NOMO-1 treated with dmso at 0.1 percent for 144 hours (cell line): Measurements from ENCODE around the gene LITAFD.

Experiments
- DNase-seq: peaks from one replicate; lab custom pipeline; 2025; ENCODE audit not compliant: unreplicated experiment; lab: John Stamatoyannopoulos, UW

The LITAFD gene

DNA sequence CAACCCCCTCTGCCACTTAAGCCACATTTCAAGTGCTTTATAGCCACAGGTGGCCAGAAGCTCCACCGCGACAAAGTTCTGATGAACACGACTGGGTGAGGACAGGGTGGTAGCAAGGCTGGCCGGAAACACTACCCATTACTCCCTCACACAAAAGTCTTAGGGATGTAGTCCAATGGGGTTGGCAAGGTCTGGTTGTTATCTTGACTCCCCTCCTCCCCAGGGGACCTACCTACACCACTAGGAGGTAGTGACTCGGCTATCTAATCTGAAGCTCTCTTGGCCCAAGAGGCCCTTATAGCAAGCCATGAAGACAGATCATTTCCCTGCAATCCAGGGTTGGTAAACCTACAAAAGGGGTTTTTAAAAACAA lies 8.4 kb downstream of the LITAFD start:
- no peak for DNase-seq

DNA sequence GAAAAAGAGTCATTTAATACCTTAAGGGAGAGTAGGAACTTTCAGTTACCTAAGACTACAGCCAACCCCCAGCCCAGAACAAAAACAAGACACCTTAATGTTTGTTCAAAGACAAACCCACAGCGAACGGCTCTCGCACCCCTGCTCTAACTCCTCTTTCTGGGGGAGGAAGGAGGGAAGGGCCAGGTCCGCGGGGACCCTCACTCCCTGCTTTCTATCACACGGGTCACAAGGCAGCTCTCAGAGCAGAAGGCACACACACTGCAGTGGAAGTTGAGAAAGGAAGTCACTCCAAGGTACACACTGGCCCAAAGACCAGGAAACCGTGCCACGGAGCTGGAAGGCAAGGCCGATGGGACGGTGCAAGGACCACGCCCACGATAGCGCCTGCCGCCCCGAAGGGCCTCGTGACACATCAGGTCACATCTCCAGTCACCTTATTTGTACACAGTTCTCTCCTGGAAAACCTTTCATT lies 10.0 kb downstream of the LITAFD start:
- DNase-seq, result no peak

DNA sequence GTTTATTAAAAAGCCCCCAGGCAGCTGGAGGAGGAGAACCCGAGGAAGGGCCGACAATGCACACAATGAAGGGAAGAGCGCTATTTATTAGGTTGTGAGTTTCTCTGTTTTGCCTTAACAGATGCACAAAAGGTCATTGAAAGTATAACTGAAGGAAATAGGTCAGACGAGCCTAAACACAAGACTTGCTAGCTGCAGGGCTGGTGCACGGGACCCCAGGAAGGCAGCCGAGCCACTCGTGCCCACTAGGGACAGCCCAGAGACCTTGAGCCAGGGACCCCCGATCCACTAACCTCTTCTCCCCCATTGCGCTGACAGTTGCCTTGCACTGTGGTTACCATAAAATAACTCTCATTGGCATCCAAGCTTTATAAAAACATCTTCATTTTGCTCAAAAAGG lies 11.3 kb downstream of the LITAFD start:
- no peak for DNase-seq

DNA sequence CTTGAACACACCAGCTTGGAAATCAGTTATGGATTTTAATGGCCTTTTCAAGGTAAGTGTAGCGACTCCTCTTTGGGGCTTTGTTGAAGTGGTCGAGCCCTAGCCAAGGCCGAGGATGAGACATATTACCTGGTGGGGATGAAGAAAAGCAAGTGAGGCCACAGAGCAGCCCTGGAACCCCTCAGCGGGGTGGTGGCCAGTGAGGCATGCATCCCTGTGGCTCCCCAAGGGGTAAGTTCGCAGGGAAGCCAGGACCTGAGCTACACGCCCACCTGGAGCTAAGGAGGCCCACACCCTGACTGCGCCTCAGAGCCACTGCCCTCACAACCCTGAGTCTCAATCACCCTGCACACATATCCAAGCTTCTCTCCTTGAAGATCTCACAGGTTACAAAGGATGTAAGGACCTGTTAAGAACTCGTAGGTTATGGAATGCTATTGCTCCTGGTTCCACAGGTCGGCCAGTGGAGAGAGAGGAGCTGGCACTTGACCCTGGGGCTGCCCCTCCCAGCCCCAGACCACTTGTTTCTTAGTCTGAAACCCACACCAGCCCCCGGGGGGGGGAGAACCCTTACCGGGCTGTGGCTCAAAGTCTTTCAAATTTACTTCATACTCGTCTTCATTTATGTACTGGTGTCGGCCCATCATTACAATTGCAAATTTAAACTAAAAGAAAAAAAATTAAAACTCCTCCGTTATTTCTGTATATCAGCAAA lies 12.0 kb downstream of the LITAFD start:
- no peak for DNase-seq

DNA sequence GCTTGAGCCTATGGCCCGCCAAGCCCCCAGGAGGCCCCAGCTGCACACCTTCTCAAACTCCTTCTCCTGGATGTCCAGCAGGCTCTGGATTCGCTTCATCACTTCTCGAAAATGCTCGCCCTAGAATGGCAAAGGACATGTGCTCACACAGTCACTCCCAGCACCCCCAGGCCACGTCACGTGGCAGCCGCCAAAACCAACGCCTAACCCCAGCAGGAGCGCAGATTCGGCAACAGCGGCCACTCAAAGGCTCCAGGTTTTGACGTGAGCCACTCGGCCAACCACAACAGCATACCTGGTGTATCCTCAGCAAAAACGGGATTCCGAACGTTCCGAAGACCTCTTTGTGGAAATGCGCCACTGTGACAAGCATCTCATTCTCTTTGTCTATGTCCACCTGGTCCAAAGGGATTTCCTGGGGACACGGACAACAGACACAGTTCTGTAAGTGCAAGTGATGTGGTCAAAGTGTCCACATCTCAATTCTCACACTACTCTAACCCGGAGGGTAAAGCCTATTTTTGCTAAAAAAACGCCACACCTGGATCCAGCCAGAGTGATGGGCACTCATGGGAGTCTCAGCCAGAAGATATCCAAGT lies 12.7 kb downstream of the LITAFD start:
- DNase-seq, result no peak

DNA sequence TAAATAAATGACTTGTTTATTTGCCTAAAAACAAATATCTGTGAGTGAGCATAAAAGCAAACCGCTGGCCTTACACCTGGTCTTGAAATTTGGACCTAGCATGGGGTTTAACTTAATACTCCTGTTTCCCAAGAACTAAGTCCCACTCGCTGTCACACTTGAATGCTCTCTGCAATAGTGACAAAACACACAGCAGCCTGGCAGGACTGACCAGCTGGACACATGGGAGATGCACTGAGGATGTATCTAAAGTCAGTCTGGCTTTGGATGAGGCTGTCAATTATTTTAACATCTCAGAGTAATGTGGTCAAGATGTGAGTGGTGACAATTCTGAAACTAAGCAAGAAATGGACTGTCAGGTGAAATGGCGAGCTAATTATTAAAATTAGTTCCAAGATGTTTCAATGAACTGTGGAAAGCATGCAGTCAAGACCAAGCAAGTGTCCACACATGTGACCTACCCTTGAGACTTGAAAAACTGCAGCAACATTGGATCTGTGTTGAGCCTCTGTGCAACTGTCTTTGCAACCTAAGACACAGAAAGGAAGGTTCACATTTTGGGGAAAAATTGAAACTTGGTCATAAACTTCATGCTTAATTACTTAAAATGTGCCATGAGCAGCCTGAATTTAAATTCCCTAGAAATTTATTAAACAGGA lies 16.6 kb downstream of the LITAFD start:
- no peak for DNase-seq

DNA sequence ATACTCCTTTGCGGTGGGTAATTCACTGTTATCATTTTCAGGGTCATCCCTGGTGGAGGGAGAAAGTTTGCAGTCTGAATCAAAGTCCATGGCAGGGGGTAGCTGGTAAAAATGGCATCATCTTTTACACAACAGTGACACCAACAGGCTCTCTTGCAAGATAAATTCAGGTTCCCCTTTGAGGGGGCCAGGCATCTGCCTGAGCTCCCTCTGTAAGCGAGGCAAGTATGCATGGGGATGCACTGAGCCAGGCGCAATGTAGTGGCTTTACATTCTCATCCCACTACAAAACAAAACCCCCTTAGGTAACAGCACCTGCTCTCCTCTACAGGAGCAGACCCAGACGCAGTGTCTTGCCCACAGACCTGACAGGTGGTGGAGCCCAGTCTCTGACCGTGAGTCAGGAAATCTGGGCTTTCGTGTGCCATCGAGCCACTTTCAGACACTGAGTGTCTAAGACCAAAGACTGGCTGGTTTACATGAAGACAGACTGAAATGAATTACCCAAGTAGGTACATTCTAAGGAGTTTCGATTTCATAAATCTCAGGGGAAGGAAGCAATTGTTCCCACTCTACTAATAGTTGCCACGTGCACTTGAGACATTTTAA lies 17.7 kb downstream of the LITAFD start:
- no peak for DNase-seq

DNA sequence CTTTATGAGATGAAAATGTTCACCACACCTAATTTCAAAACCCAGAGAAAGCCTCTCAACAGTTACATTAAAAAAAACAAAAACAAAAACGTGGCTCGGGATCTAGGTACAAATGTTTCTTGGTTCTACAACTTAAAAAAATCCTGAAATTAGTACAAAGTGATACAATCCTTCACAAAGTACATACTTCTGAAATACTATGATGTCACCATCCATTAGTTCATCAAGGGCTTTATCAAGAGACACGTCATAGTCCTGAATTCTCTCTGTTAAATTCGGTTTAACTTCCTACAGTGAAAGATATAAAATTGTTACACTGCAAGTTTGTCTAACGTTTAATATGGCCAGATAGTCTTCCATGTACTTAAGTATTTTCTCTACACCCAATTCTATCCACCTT lies 18.2 kb downstream of the LITAFD start:
- DNase-seq, result no peak

DNA sequence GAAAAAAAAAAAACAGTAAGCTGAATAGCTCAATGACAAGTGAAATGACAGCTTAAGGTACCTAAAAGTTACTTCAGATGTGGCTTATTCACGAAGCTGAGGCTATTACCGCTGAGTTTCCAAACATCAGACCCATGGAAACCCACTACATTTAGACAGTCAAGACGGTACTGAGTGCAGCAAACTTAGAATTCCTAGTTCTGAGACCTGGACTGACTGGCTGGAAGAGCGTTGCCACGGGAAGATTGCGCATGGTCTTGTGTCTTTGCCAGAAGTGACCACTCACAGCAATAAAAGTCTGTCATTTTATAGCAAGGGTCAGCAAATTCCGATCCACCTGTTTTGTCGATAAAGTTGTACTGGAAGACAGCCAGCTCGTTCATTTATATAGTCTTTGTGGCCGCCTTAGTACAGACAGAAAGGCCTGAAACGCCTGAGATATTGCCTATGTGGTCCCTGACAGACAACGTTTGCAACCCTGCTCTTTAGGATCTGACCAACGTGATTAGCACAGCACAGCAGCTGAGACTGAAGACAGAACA lies 19.2 kb downstream of the LITAFD start:
- no peak for DNase-seq

DNA sequence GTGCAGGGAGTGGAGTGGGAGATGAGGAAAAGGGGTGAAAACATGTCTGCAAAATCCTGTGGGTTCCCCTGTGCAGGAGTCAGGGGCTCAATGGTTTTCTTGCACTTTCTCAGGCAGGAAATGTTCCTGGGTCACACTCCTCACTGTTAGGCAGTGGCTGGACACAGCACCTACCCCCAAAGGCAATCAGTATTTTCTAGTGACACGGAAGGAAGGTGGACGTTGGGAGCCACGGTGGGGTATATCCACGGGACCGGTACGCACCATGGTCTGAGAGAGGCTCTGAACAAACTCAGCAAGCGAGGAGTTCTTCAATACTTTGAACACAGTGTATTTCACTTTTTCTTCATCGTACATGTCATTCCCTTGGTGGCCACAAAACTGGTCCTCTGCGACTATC lies 20.9 kb downstream of the LITAFD start:
- no peak for DNase-seq

DNA sequence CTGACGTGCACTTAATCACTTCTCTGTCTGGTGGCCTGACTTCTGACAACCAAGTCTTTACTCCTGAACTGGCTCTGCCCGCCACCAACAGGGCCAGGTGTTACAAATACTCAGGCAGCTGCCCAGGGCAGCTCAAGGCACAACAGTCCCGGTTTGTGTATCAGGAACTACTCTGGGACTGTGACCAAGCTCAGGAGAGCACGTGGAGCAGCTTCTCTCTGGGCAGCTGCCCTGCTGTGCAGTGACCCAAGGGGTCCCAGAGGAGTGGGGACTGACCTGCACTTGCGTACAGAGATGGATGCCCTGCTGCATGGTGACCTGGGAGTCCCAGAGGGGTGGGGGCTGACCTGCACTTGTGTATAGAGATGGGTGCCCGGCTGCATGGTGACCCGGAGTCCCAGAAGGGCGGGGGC lies 21.9 kb downstream of the LITAFD start:
- no peak for DNase-seq

DNA sequence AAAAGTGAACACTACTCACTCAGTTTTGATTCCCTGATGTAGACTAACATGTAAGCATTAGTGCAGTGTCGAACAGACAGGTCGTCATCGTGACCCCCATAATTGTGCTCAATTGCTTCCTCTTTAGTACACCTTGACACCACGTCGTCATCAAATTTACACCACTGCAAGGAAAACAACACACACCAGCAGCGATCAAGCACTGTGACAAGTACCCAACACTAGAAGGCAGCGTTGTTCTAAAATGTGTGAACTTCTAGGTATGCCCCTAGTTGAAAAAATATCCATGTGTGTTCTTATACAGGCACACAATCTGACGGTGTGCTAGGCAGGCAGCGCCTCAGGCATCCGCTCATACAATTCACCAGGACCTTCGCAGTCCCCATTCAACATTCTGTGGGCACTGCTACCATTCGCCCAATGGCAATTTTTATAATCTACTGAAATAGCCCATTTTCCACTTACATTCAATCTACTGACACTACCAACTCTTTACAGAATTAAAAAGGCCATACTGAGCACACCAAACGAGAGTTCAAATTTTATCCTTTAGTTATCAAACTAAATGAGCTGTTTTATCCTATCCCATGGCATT lies 23.1 kb downstream of the LITAFD start:
- no peak for DNase-seq

DNA sequence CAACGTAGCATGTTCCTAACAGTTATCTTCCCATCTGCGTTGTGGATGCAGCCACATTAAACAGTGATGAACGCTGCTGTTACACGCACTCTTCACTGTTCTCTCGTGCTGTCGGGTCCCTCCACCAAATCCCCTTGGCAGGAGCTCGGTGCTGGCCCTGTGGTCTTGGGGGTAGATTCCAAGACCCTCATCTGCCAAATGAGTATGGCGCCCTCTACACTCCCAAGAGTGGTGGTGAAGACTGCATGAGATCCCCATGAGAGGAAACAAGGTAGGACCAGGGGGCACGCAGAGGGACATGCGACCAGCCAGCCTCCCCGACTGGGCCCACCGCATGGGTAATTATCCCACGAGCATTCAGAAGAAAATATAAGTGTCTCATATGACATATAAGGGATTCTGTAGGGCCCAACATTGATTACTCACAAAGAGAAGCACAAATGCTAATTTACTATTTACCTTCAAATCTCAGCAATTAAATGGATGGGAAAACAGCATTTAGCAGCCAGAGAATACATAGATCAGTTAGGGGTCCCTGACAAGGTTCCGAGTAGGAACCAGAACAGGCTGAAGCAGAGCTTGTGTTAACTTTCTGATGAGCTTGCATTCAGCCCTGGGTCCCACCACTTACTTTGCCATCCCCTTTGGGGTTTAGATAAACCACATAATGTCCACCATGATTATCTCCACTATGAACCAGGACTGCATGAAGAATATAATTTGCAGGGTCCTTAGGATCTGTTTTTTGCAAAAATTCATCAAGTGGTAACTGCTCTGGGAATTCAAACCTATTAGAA lies 23.8 kb downstream of the LITAFD start:
- DNase-seq, result no peak

DNA sequence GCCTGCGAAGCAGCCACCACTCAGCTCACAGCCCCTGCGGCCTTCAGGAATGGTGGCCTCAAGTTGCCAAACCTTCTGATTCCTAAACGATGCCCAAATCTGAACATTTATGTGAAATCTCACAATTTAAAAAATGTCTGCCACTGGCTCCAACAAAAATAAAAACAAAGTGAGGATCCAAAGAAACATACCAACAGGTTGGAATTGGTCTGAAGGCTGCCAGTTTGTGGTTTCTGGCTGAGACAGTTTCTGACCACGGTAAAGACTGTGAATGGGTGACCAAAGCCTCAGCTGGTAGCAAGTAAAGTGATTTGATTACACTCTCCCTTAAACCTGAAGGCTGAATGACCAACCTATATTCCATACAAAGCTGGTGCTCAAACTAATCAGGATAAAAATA lies 24.9 kb downstream of the LITAFD start:
- DNase-seq, result no peak

DNA sequence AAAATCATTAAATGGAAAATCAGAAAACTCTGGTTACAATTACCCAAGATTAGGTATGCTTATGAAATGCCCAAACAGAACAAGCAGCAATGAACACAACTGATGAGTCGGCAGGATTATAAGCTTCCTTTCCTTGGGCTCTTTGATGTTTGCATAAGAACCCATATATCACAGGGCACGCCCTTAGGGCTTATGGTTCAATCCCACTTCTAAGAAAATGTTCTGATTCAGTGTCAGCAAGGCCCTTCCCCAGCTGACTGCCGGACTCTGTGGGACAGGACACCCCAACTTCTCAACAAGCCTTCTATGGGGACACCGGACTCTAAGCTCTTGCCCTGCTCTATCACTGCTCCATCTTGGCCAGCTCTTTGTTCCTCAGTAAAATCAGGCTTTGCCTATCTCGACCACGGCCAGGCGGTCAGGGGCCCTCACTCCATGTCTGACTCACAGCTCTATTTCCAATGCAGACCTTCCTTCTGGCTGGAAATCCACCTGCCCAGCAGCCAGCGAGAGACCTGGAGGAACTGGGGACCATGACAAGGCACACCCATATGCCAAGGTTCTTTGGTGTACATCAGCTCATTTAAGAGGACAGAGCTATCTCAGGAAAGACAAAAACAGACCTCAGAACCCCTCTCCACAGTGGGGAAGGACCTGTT lies 26.8 kb downstream of the LITAFD start:
- no peak for DNase-seq

DNA sequence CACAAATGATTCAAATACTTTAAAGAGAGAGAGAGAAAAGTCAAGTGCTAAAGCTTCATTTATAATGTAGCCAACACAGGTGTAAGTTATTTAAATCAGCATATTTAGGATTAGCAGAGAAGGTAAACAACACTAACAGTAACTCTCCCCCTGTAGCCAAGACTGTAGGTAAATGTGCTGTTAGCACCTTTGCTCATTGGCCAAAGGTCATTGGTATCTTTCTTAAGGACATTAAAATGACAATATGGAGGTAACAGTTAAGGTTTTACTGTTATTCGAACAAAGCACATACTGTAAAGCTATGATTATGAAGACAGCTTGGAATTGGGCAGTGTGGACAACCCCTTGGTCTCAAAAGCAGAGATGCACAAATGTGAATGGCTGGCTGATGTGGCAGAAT lies 28.7 kb downstream of the LITAFD start:
- no peak for DNase-seq

DNA sequence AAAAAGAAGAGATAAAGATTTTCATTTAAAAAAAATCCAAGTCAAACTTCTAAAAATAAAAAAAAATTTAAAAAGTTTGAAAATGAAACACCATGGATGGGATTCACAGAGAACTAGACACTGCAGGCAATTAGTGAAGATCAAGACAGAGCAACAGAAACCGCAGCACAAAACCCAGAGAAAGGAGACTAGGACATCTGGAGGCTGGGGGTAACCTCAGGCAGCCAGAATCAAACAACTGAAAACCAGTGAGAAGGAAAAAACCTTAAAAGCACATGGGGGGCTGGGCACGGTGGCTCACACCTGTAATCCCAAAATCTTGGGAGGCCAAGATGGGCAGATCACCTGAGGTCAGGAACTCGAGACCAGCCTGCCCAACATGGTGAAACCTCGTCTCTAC lies 30.6 kb downstream of the LITAFD start:
- DNase-seq, result no peak

DNA sequence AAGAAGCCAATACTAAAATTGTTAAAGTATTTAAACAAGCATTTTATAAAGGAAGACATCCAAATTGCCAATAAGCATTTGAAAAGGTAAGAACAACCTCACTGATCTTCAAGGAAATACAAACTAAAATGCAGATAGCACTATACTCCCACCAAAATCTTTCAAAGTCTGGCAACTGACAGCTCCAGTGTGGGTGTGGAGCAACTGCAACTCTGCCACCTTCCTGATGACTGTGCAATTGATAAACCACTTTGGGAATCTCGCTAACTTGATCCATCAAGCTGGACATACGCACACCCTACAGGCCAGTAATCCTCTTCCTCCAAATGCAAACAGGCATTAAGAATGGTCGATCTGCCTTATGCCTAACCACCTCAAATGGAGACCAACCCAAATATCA lies 31.9 kb downstream of the LITAFD start:
- no peak for DNase-seq

DNA sequence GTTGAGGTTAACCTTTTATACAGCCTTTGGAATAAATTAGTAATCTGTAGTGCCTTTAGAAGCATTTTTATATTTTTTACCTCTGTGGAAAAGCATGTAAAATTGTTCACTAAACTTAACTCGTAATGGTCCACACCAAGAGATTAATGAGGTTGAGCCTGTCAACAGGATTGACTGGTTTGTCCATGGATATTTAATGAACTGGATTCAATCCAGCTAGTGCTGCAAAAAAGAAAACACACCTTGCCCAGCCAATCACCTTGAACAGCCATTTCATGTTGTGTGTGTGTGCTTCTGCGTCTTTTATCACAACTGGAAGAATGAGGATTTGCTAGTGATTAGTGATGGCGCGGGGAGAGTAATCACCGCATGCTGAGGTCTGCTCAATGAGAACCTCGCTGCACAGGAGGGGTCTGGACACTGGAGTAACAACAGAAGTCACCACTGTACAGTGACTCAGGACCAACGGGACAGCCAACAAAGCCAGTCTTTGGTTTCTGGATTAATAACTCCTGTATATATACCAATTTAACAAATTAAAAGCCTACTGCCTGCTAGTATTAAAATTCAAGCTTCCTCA lies 33.7 kb downstream of the LITAFD start:
- DNase-seq, result no peak
